Prostate gland (tissue), 2 donors: ENCODE measurements around the gene TBC1D9B. TPM values are rescaled to one million over a fixed set of nuclear protein-coding genes. Genes with fewer than 3 reads are reported as not detected.

ENCODE experiments used
- DNase-seq: peaks from one replicate; pipeline ENCODE4 v3.0.0-alpha.2; 2019; ENCODE audit warnings: low spot score
- H3K27ac ChIP-seq, 2 donors: fragments of 200-600 bp; sonication (generic); 2 replicates each; pipeline ENCODE4 v1.5.1; 2017 to 2019
- H3K27me3 ChIP-seq: fragments of 200-600 bp; sonication (generic); replicated peaks from 2 replicates; pipeline ENCODE4 v1.5.1; 2019; ENCODE audit not compliant: insufficient read depth
- H3K36me3 ChIP-seq, 2 donors: fragments of 200-600 bp; sonication (generic); 1 replicate in 1 of 2; 2 replicates in 1 of 2; pipeline versions ENCODE4 v1.5.1 to v1.8.1; 2017 to 2019
- H3K4me1 ChIP-seq: fragments of 200-600 bp; sonication (generic); replicated peaks from 2 replicates; pipeline ENCODE4 v1.5.1; 2019
- H3K4me3 ChIP-seq, 2 donors: fragments of 200-600 bp; sonication (generic); 2 replicates each; pipeline ENCODE4 v1.5.1; 2017 to 2019
- H3K9me3 ChIP-seq: fragments of 200-600 bp; sonication (generic); 2 replicates; pipeline ENCODE4 v1.5.1; 2017
- CTCF ChIP-seq, 4 experiments: fragments of 200-600 bp in 2 of 4; fragments of 450-650 bp in 2 of 4; sonication (generic) in 2 of 4; IDR thresholded peaks; 1 replicate in 3 of 4; 2 replicates in 1 of 4; pipeline ENCODE4 v1.5.1; 2016 to 2019; ENCODE audit warnings: antibody characterized with exemption in 4 of 4, mild to moderate bottlenecking in 2 of 4, moderate library complexity in 2 of 4
- POLR2A ChIP-seq: fragments of 450-650 bp; IDR thresholded peaks from one replicate; pipeline ENCODE4 v1.6.1; 2016; ENCODE audit warnings: antibody characterized with exemption, mild to moderate bottlenecking
- POLR2AphosphoS5 ChIP-seq: sonication (generic); formaldehyde crosslinking; IDR thresholded peaks from one replicate; pipeline ENCODE4 v1.6.1; 2017; ENCODE audit warnings: antibody characterized with exemption
- WGBS: methylation state at CpG from one replicate; pipeline ENCODE4 v1.1.5; 2018; 5-methylcytosine and 5-hydroxymethylcytosine counted together
- intact Hi-C: fragments of 100-400 bp; cut with DNase I; formaldehyde crosslinking; loops from one replicate; pipeline ENCODE4 v1.14.2; 2022
- total RNA-seq, 2 donors: library from RNA; depleted of rRNA; stranded (reverse); fragments of >200 nt; gene quantifications; one replicate each; pipeline ENCODE4 v1.1.0, GENCODE V29; 2016

Gene TBC1D9B
- total RNA-seq, 2 donors from 2014 or later: 64.1 to 163 TPM

DNA sequence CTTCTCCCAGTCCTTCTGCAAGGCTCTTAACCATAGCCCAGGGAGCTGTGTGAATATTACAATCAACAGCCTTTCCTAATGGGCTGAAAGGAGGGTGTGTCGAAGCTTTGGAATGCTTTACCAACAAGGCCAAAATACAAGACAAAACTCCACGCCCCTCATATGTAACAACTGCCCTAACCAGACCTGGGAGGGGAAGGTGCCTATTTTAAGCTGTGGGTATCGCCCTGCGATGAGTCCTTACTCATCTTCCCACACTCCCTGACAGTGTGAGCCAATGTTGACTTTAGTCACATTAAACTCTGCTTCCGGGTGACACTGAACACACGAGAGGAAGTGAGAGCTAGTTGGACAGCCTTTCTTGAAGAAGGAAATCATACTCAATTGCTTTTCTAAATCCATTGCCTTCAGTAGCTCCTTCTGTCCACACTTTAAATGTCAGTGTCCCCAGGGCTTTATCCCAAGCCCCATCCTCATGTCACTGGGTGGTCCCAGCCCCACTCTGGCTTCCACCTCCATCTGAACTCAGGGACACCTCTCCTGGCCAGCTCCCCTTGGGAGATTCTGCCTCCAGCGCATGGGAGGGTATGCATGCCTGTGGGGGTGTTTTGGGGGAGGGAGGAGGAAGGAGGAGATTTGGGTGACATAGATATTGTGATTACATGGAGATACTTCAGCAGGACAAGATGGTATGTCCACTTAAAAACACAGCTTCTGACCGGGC, 6.5 kb upstream of the TBC1D9B start:
- TF ChIP-seq POLR2A (no peak), POLR2AphosphoS5 (peak; percentile 46), CTCF (IDR thresholded peaks at IDR 0.05) (no peak)
- Histone ChIP-seq H3K27me3 (no peaks in the 10 kb centered on the region), H3K36me3 (no peaks in the 10 kb centered on the region), H3K9me3 (no peaks in the 10 kb centered on the region), H3K4me3 (no peak overlapping the region), H3K4me1 (peaks cover 11% of the 10 kb centered on the region), H3K27ac (no peak overlapping the region)
- peak; percentile 48 for DNase-seq
- WGBS: 59% methylated on average over 8 of the region's 8 CpGs
- intact Hi-C loops: no loop called here

- Histone ChIP-seq H3K4me3 (no peak overlapping the region), H3K4me1 (peaks cover 11% of the 10 kb centered on the region), H3K27me3 (no peaks in the 10 kb centered on the region), H3K9me3 (no peaks in the 10 kb centered on the region), H3K27ac (peak overlapping the region in 1 of 2 donors; percentile 18), H3K36me3 (no peaks in the 10 kb centered on the region)
- 95% methylated on average over 9 of the region's 9 CpGs for WGBS
- intact Hi-C loops: no loop called here
- TF ChIP-seq POLR2AphosphoS5: no peak
- TF ChIP-seq POLR2A: no peak
- no peak for TF ChIP-seq CTCF (IDR thresholded peaks at IDR 0.05)
- no peak for DNase-seq
Observed at GRCh38 chr5:179913461-179913860, 5.8 kb upstream of the TBC1D9B start.

- H3K4me1 ChIP-seq: peaks cover 11% of the 10 kb centered on the region
- no peak for TF ChIP-seq CTCF (IDR thresholded peaks at IDR 0.05)
- TF ChIP-seq POLR2AphosphoS5: peak; percentile 52
- H3K36me3 ChIP-seq: no peaks in the 10 kb centered on the region
- no peaks in the 10 kb centered on the region for H3K27me3 ChIP-seq
- H3K4me3 ChIP-seq: no peak overlapping the region
- peak overlapping the region; percentile 3 to 18 for H3K27ac ChIP-seq
- DNase-seq: peak; percentile 74
- no peaks in the 10 kb centered on the region for H3K9me3 ChIP-seq
- intact Hi-C loops: no loop called here
- WGBS: 25% methylated on average over 19 of the region's 19 CpGs
Observed at GRCh38 chr5:179912951-179913350, 5.3 kb upstream of the TBC1D9B start.

DNA sequence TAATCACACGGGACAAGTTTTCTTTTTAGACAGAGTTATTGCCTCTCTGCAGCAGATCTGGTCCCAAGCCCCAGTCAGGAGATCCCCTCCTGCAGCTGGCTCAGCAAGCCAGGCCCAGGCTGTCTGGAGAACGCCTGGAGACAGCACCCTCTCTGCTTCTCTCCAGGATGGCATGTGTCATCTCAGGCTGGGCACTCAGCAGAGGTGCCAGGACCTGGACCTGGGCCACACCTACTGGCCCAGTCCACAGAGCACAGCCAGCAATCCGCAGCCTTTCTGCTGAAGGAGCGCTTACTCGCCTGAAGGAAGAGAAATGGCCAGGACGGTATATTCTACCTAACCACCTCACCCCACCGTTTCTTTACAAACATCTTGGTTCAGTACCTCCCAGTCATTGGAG, 4.7 kb upstream of the TBC1D9B start:
- Histone ChIP-seq H3K4me1 (peaks cover 11% of the 10 kb centered on the region), H3K27ac (peak overlapping the region in 1 of 2 donors; percentile 3), H3K27me3 (no peaks in the 10 kb centered on the region), H3K36me3 (no peaks in the 10 kb centered on the region), H3K9me3 (no peaks in the 10 kb centered on the region), H3K4me3 (no peak overlapping the region)
- no peak for DNase-seq
- TF ChIP-seq CTCF (IDR thresholded peaks at IDR 0.05) (no peak), POLR2AphosphoS5 (no peak), POLR2A (no peak)
- 59% methylated on average over 7 of the region's 7 CpGs for WGBS
- intact Hi-C loops: no loop called here

DNA sequence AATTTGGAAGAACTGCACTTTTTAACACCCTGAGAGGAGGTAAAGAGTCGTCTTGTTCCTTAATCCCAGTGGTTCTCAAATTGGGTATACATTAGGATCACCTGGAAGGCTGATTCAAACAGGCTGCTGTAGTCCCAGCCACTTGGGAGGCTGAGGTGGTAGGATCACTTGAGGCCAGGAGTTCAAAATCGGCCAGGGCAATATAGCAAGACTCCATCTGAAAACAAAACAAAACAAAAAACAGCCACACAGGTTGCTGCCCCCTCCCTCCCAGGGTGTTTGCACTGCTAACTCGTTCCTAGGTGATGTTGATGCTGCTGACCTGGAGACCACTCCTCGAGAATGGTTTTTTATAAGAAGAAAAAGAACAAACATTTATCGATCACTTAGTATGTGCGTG, 1.5 kb upstream of the TBC1D9B start:
- WGBS: 89% methylated on average over 6 of the region's 6 CpGs
- H3K9me3 ChIP-seq: no peaks in the 10 kb centered on the region
- no peak for DNase-seq
- H3K27ac ChIP-seq: no peak overlapping the region
- H3K27me3 ChIP-seq: no peaks in the 10 kb centered on the region
- no peaks in the 10 kb centered on the region for H3K36me3 ChIP-seq
- H3K4me1 ChIP-seq: peaks cover 11% of the 10 kb centered on the region
- H3K4me3 ChIP-seq: no peak overlapping the region
- intact Hi-C loops: loop anchor here (5.0 kb wide), 2 partner anchors 107 to 163 kb away; partner anchors contain the start of gene RNF130
- TF ChIP-seq CTCF (IDR thresholded peaks at IDR 0.05) (no peak), POLR2AphosphoS5 (no peak), POLR2A (no peak)
